ENCODE data around the gene XRCC3.

- TF ChIP-seq CTCF (conservative IDR thresholded peaks at IDR 0.05) (no peak), ZFX (IDR thresholded peaks at IDR 0.05) (no peak)
Observed at GRCh38 chr14:103676881-103677675, 38.2 kb downstream of the XRCC3 start.
